SK-N-MC (cell line): Measurements from ENCODE around the gene TSSK6.

Experiments
- DNase-seq: peaks from one replicate; pipeline ENCODE4 v3.0.0-alpha.2; 2011; ENCODE audit warnings: low read depth, low spot score
- H3K27ac ChIP-seq: fragments of 200-600 bp; sonication (generic); 2 replicates; pipeline ENCODE4 v1.5.1; 2016; ENCODE audit warnings: mixed run types
- H3K36me3 ChIP-seq: fragments of 200-600 bp; sonication (generic); 2 replicates; pipeline ENCODE4 v1.6.1; 2017; ENCODE audit warnings: antibody characterized with exemption, low read length, mixed read lengths; ENCODE audit not compliant: insufficient read depth
- H3K4me3 ChIP-seq: fragments of 200-600 bp; sonication (generic); 2 replicates; pipeline ENCODE4 v1.5.1; 2016
- H3K9ac ChIP-seq: fragments of 200-600 bp; sonication (generic); 2 replicates; pipeline ENCODE4 v1.8.0; 2017; ENCODE audit warnings: mixed run types, mixed read lengths; ENCODE audit not compliant: insufficient read length
- H3K9me3 ChIP-seq: fragments of 200-600 bp; sonication (generic); 2 replicates; pipeline ENCODE4 v1.6.1; 2017; ENCODE audit warnings: low read depth, mild to moderate bottlenecking, antibody characterized with exemption, low read length, moderate library complexity, mixed read lengths
- EZH2 ChIP-seq: fragments of 200-600 bp; sonication (generic); IDR thresholded peaks from one replicate; pipeline ENCODE4 v1.6.1; 2017; ENCODE audit warnings: antibody characterized with exemption
- FOXP2 ChIP-seq: optimal IDR thresholded peaks from 2 replicates; pipeline ENCODE3; 2011; ENCODE audit warnings: mild to moderate bottlenecking, moderate library complexity; ENCODE audit not compliant: insufficient read depth; ENCODE audit errors: extremely low read length, control extremely low read depth
- POLR2AphosphoS5 ChIP-seq: IDR thresholded peaks from 2 replicates; pipeline ENCODE4 v1.6.1; 2012; ENCODE audit warnings: mild to moderate bottlenecking, low read depth, low read length, borderline replicate concordance

The TSSK6 gene

DNA sequence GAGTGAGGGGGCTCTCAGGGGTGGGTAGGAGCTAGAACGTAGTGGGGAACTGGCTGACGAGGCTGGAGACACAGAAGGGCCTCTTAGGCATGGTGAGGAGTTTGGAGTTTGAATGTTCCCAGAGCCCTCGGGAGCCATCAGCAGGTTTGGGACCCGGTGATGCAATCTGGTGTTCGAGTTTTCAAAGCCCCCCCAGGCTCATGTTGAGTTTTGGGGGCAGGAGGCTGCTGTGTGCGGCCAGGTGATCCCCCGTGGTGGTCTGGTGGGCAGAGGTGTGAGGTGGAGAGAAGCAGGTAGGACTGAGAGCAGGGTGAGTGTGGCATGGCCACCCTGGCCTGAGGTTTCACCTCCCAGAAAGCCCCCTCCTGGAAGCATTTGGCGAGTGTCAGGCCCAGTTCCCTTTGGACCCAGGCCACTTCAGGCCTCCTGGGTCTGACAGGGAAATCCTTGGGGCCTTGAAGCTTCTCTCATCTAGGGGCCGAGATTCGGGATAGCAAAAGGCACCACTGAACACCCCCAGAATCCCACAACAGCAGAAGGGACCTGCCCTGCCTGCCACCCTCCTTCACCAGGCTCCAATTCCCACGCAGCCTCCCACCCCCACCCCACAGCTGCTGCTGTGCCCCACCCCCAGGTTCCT, 14.6 kb upstream of the TSSK6 start:
- no peak overlapping the region for H3K4me3 ChIP-seq
- TF ChIP-seq EZH2: no peak
- TF ChIP-seq POLR2AphosphoS5: no peak
- TF ChIP-seq FOXP2: no peak
- H3K9me3 ChIP-seq: no peaks in the 10 kb centered on the region
- no peak overlapping the region for H3K27ac ChIP-seq
- no peak for DNase-seq
- H3K36me3 ChIP-seq: peaks cover 12% of the 10 kb centered on the region; the same call in 1 of the 2 replicates
- H3K9ac ChIP-seq: no peak overlapping the region

DNA sequence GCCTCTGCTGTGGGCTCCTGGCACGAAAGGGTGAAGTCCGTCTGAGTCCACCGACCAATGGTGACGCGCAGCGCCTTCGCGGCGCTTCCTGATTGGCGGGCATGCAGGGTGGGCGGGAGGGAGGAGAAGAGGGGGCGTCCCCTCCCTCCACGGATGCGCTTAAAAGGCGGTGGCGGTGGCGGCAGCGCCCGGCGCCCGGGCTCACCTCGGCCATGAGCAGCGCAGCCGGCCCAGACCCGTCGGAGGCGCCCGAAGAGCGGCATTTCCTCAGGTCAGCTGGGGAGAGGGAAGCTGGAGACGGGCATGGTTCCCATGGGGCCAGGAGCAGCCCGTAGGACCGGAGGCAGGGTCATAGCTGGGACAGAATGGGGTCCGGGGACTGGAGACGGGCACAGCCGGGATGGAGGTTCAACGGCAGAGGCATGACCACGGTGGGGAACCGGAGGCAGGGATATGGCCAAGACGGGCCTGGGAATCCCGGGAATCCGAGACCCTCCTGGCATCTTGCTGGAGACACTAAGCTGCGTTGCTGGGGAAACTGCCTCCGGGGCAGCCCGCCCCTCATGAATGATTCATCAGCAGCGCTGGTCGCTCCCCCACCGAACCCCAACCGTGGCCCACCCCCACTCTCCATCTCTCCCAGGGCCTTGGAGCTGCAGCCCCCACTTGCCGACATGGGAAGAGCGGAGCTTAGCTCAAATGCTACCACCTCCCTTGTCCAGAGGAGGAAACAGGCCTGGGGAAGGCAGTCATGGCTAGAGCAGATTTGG, 13.6 kb upstream of the TSSK6 start, which contains the start of gene YJEFN3:
YJEFN3 (plus strand) TSS at position 191 of the 770 bp plus-strand sequence; CDS start at position 213, 22 bp downstream.
- Histone ChIP-seq H3K9me3 (no peaks in the 10 kb centered on the region), H3K4me3 (no peak within 1 kb of the TSS), H3K36me3 (peaks cover 16% of the 10 kb centered on the region), H3K9ac (no peak within 1 kb of the TSS), H3K27ac (no peak within 1 kb of the TSS)
- TF ChIP-seq FOXP2 (no peak), POLR2AphosphoS5 (peak; percentile 40; the same call in 1 of the 2 replicates)
- no peak for DNase-seq

DNA sequence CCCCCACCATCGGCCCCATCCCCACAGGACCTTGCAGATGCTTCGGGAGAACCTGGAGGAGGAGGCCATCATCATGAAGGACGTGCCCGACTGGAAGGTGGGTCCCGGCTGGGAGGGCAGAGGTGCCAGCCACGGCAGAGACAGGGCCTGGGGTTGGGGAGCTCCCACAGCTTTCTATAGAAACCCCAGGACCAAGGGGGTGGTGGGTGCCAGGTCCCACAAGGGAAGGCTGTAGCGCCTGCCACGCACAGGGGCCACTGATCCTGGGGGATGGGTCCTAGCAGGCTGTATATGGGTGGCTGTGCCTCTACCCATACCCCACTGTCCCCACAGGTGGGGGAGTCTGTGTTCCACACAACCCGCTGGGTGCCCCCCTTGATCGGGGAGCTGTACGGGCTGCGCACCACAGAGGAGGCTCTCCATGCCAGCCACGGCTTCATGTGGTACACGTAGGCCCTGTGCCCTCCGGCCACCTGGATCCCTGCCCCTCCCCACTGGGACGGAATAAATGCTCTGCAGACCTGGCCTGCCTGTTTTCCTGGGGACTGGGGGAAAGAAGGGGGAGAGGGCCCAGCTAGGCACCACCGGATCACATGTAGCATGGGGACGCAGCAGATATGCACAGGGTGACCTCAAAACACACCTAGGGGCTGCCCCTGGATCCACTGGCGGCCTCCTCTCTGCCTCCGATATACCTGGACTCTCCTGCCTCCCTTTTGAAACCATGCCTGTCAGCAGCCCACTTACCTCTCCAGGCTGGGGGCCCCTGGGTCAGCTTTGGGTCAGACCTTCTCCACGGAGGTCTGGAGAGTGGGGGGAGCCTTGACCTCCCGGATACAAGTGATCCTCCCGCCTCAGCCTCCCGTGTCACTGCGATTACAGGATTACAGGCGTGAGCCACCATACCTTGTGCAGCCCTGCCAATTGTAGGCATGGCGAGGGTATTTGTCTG, 12.6 kb upstream of the TSSK6 start:
- no peak overlapping the region for H3K27ac ChIP-seq
- H3K4me3 ChIP-seq: no peak overlapping the region
- peaks cover 16% of the 10 kb centered on the region for H3K36me3 ChIP-seq
- no peak for DNase-seq
- H3K9me3 ChIP-seq: no peaks in the 10 kb centered on the region
- H3K9ac ChIP-seq: no peak overlapping the region
- TF ChIP-seq EZH2 (no peak), POLR2AphosphoS5 (no peak), FOXP2 (no peak)

DNA sequence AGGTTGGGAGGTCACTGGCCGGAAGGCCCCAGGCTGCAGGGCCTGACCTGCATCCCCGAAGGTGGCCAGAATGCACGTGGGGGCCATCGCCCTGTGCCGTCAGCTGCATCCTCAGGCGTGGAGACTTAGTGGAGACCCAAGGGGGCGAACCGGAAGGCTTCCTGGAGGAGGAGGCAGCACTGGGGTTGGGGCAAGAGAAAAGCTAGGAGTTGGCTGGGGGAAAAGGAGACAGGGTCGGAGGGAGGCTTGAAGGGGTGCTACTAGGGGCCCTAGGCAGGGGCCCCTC, 12.0 kb upstream of the TSSK6 start:
- Histone ChIP-seq H3K9ac (no peak overlapping the region), H3K9me3 (no peaks in the 10 kb centered on the region), H3K27ac (no peak overlapping the region), H3K4me3 (no peak overlapping the region), H3K36me3 (peaks cover 16% of the 10 kb centered on the region)
- DNase-seq: no peak
- no peak for TF ChIP-seq FOXP2

DNA sequence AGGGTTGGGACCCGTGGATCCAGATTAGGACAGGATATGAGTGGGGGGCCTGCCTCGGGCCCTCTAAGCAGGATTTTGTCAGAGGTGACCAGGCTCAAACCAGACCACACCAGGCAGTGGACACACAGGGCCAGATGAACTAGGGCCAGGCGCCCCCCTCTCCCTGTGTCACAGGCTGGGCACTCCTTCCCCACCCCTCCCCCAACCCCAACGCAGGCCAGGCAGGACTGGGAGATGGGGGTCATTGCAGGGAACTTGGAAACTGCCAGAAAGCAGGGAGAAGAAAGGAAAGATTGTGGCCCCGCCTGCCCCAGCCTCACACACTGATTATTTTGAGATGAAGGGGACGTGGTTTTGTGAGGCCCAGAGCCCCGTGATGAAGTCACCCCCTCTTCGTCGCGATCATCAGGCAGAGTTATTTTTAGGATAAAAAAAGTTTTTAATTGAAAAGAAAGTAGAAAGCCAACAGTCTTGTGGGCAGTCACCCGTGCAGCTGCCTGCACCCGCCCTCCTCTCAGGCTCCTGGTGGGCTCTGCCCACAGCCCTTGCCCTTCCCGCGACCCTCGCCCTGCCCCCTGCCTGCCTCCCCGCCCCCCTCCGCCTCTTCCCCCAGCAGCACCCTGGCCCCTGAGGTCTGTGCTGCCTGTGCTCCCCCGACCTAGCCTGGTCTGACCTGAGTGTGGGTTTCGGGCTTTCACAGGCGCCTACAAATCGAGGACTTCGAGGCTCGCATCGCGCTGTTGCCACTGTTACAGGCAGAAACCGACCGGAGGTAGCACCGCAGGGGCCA, 11.4 kb upstream of the TSSK6 start:
- Histone ChIP-seq H3K36me3 (peaks cover 16% of the 10 kb centered on the region), H3K9me3 (no peaks in the 10 kb centered on the region), H3K9ac (no peak overlapping the region), H3K27ac (no peak overlapping the region), H3K4me3 (no peak overlapping the region)
- DNase-seq: no peak
- TF ChIP-seq FOXP2 (no peak), POLR2AphosphoS5 (no peak), EZH2 (no peak)

DNA sequence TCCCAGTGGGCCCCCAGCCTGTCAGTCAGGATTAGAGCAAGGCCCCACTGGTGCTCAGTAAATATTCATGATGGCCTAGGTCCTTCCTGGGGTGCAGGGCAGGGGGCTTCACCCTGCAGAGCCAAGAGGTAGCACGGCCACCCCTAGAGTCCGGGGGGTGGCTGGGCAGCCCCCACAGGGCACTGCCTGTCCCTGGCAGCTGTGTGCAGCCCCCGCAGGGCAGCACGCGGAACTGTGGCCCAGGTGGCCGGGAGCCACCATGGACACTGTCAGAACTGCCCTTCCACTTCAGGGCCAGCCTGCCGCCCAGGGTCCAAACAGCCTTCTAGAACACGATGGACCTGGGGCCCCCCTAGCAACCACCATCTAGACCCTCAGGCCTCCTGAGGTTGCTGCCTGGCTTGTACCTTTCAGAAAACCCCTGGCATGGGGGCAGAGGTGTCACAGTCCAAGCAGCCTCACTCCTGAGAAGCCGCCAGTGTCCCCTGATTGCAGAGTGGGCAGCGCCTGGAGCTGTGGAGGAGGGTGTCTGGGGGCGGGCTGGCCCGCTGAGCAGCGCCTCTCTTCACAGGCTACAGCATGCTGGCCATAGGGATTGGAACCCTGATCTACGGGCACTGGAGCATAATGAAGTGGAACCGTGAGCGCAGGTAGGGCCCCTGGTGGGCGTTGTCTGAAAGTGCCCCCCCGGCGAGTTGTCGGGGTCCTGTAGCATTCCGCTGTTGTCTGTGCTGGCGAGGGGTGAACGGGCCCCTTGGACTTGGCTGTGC, 10.4 kb upstream of the TSSK6 start:
- peaks cover 18% of the 10 kb centered on the region for H3K36me3 ChIP-seq
- no peak for DNase-seq
- no peaks in the 10 kb centered on the region for H3K9me3 ChIP-seq
- H3K4me3 ChIP-seq: no peak overlapping the region
- no peak overlapping the region for H3K9ac ChIP-seq
- TF ChIP-seq POLR2AphosphoS5 (no peak), FOXP2 (no peak), EZH2 (no peak)
- no peak overlapping the region for H3K27ac ChIP-seq

DNA sequence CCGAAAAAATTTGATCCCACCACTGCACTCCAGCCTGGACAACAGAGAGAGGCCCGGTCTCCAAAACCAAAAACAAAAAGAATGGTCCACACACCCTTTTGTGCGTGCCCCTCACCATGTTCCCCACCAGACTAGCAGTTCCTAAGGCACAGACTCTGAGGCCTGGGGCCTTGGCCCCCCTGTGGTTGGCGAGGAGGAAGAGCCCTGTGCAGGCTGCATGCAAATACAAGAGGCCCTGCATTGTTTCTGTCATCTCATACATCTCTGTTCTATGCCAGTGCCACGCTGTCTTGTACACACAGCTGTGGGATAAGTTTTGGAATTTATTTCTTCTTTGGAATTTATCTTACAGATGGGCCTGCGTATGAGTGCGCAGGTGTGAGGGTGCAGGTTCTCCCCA, 8.7 kb upstream of the TSSK6 start:
- no peak overlapping the region for H3K4me3 ChIP-seq

More for the DNA sequence above, 8.7 kb upstream of the TSSK6 start:
- Histone ChIP-seq H3K9ac (peak overlapping the region; percentile 41), H3K27ac (no peak overlapping the region), H3K9me3 (no peaks in the 10 kb centered on the region), H3K36me3 (peaks cover 33% of the 10 kb centered on the region)
- no peak for DNase-seq
- no peak for TF ChIP-seq FOXP2
- TF ChIP-seq EZH2: no peak
- TF ChIP-seq POLR2AphosphoS5: no peak
